NCI-H146 treated with DMSO at 0.1 percent for 48 hours (cell line): ENCODE results near the gene MASP2.
"Not testable (repeated sequence)": the region's sequence is repeated elsewhere in the genome, so short reads cannot be mapped to it uniquely, and the experiment has no call there.

Experiments
- DNase-seq: peaks from one replicate; lab custom pipeline; 2025; ENCODE audit not compliant: unreplicated experiment; lab: John Stamatoyannopoulos, UW

MASP2 gene

DNA sequence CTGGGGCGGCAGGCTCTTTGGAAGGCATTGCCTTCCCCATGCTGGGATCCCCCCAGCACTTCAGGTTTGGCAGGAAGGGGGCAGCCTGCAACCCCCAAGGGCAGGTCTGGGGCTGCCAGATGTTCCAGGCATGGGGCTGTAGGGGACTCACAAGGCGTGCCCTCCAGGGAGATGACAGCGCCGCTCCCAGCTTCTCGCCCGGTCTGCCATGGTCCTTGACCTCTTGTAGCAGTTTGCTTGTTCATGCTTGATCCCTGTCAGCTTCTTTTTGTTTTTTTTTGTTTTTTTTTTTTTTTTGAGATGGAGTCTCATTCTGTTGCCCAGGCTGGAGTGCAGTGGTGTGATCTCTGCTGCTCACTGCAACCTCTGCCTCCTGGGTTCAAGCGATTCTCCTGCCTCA lies 56.2 kb downstream of the MASP2 start:
- no peak for DNase-seq

DNA sequence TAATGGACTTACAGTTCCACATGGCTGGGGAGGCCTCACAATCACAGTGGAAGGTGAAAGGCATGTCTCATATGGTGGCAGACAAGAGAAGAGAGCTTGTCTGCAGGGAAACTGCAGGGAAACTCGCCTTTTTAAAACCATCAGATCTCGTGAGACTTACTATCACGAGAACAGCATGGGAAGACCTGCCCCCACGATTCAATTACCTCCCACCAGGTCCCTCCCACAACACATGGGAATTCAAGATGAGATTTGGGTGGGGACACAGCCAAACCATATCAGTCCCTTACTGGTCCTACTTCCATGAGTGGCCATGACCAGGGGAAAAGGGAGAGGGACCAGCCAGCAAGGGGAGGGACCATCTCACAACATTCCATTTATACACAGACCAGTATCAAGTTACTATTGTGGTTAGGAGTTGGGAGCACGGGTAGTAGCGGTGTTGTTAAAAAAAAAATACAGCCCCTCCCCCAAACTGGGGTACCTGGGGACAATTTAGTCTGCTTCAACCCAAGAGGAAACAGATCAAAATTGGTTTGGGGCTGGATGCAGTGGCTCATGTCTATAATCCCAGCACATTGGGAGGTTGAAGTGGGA lies 57.0 kb downstream of the MASP2 start:
- DNase-seq, result not testable (repeated sequence)

- DNase-seq, result no peak
These were observed 57.9 kb downstream of the MASP2 start for GRCh38 chr1:10989095-10989494.

DNA sequence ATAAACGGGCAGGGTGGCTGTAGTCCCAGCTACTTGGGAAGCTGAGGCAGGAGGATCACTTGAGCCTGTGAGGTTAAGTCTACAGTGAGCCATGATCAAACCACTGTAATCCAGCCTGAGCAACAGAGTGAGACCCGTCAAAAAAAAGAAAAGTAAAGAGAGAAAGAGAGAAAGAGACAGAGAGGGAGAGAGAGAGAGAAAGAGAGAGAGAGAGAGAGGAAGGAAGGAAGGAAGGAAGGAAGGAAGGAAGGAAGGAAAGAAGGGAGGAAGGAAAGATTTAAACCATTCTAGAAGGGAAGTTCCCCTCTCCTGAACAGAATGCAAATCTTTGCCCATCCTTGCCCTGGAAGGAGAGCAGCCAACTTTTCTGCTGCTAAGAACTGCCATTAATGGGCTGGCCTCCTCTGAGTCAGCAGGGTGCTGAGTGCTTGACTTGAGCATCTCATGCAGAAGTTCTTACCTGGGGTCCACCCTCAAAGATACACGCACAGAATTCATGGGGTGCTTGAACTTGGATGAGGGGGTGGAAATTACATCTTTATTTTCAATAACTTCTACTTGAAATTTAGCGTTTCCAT lies 59.1 kb downstream of the MASP2 start:
- no peak for DNase-seq

DNA sequence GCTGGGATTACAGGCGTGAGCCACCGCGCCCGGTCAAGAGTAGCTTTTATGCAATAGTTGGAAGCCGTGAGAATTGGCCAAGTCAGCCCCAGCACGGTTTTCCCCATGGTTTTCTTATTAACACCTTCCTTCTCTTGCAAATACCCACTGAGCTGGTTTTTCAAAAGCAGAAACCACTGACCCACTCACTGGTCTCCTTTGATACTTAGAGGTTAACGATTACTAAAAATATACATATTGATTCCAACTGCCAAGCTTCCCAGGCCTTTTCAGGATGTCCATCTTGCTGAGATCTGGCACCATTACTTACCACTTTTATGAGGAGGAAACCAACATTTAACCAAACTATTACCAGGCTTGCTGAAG lies 60.5 kb downstream of the MASP2 start:
- no peak for DNase-seq

GRCh38 chr1:10980841-10981727 lies 66.0 kb downstream of the MASP2 start:
- DNase-seq, result no peak

DNA sequence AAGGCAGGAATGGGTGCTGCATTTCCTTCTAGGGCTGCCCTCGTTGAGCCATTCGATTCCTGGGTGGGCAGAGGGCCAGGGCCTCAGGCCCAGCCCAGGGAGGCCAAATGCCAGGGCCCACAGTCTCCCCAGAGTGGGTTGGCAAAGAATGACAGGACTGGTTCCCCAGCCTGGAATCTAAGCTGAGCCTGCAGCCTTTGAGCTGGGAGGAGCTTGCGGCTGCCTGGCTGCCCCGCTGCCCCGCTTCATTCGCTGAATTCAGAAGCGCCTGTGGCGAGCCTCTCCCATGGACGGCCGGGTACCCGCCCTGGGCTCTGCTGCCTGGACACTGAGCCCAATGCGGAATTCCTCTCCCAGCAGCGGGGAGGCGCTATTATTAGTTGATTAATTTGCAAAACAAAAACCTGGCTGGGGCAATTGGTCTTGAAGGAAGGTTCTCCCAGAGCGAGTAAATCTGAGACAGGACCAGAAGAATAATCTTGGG lies 66.9 kb downstream of the MASP2 start:
- no peak for DNase-seq

DNA sequence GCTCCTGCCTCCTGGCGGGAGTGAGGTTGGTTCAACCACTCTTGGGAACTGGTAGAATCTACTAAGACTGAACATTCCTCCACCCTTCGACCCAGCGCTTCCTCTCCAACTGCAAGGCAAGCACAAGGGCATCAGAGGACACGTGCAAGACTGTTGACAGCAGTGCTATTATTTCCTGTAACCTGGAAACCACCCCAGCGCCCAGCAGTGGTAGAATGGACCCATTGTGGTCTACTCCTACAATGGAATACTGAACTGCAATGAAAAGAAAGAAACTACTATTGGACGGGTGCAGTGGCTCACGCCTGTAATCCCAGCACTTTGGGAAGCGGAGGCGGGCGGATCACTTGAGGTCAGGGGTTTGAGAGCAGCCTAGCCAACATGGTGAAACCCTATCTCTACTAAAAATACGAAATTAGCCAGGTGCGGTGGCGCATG lies 67.5 kb downstream of the MASP2 start:
- DNase-seq, result no peak

GRCh38 chr1:10978719-10979118 lies 68.3 kb downstream of the MASP2 start:
- DNase-seq, result no peak
